ENCODE measurements around the gene UCP2. TPM values are rescaled to one million over a fixed set of nuclear protein-coding genes. Genes with fewer than 3 reads are reported as not detected.

UCP2 gene
- total RNA-seq, 4 donors from 2014 or later: 36.7 to 57.6 (median 39.6) TPM

GRCh38 chr11:73931951-73932350 is 50.7 kb downstream of the UCP2 start:
- no peaks in the 10 kb centered on the region for H3K27me3 ChIP-seq
- H3K4me1 ChIP-seq: peaks cover 0 to 8% (median 0%) of the 10 kb centered on the region in 4 donors
- intact Hi-C loops (cut with DNase I; ENCODE audit: low total_unique reads) (no loop called here), in situ Hi-C loops (cut with MboI; ENCODE audit: low pct_ligation_motif_present in 1 of 4, low pct_unique_long_range_greater_than_20kb in 1 of 4, low sequenced_read_pairs in 3 of 4) (no loop called here)
- no peaks in the 10 kb centered on the region for H3K9me3 ChIP-seq
- peak; percentile 56 for DNase-seq
- WGBS, 2 donors (ENCODE audit: low coverage in 1 of 2): 80% methylated on average over 6 of the region's 6 CpGs; no CpG with 5 or more reads in 1 of the 2 donors
- no peak overlapping the region for H3K27ac ChIP-seq
- H3K36me3 ChIP-seq: peaks cover 0 to 16% (median 6%) of the 10 kb centered on the region in 4 donors
- TF ChIP-seq POLR2AphosphoS5 (IDR thresholded peaks at IDR 0.05): no peak
- TF ChIP-seq EP300 (IDR thresholded peaks at IDR 0.05; ENCODE audit: low read depth): no peak
- no peak for TF ChIP-seq CTCF (IDR thresholded peaks at IDR 0.05)
- TF ChIP-seq POLR2A (IDR thresholded peaks at IDR 0.05): no peak
- H3K4me3 ChIP-seq: no peak overlapping the region

DNA sequence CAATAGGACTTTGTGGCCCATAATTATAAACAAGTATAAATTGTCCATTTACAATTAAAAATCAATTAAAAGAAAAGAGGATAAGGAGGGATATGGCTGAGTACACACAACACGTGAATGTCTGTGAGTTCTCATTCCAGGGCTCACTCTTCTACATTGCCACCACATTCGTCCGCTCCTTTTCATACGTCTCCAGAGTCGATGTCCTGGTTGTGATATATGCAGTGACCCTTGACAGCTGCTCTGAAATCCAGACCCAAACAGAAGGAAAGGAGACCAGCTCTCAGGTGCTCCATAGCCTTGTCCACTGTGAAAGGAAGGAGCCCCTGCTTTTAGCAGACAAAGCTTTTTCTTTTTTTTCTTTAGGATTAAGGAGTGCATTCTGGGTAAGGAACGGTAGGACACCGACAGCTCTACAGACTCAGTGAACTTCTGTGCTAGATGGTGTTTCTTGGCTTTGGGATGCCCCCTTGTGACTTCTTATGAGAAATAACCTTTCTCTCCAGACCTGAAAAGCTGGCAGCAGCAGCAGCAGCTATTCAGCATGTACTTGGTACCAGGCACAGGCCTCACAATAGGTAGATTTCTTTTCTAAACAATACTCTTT is 51.5 kb downstream of the UCP2 start:
- in situ Hi-C loops (cut with MboI; ENCODE audit: low pct_ligation_motif_present in 1 of 4, low pct_unique_long_range_greater_than_20kb in 1 of 4, low sequenced_read_pairs in 3 of 4): no loop called here
- H3K9me3 ChIP-seq: no peaks in the 10 kb centered on the region
- no peaks in the 10 kb centered on the region for H3K27me3 ChIP-seq
- peaks cover 0 to 16% (median 8%) of the 10 kb centered on the region in 4 donors for H3K36me3 ChIP-seq
- no peak for DNase-seq
- H3K4me1 ChIP-seq: peaks cover 0 to 8% (median 0%) of the 10 kb centered on the region in 4 donors
- intact Hi-C loops (cut with DNase I; ENCODE audit: low total_unique reads): no loop called here
- H3K27ac ChIP-seq: no peak overlapping the region
- H3K4me3 ChIP-seq: no peak overlapping the region
- TF ChIP-seq CTCF (IDR thresholded peaks at IDR 0.05) (peak in 1 of 5 experiments; percentile 20), EP300 (IDR thresholded peaks at IDR 0.05; ENCODE audit: low read depth) (no peak)
- 69 to 89% methylated on average over 5 to 7 of the region's 7 CpGs for WGBS, 2 donors (ENCODE audit: low coverage in 1 of 2)

DNA sequence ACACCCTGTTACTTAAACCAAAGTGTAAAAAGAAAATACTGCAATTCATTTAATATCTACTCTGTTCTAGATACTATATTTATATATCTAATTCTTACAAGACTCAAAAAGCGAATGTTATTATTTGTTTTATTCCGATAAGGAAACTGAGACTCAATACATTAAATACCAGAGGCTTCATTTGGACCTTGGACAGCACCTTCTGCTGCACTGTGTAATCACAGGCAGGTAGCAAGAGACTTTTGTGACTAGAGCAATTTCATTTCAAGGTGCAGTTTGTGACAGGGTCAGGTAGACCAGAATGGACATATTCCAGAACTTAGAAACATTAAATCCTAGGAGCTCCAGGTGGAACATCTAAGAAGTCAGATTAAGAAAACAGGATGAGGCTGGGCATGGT is 53.3 kb downstream of the UCP2 start:
- Histone ChIP-seq H3K4me3 (no peak overlapping the region), H3K36me3 (peaks cover 0 to 31% (median 9%) of the 10 kb centered on the region in 4 donors), H3K4me1 (peaks cover 0 to 8% (median 0%) of the 10 kb centered on the region in 4 donors), H3K27me3 (no peaks in the 10 kb centered on the region), H3K9me3 (no peaks in the 10 kb centered on the region), H3K27ac (no peak overlapping the region)
- intact Hi-C loops (cut with DNase I; ENCODE audit: low total_unique reads): no loop called here
- in situ Hi-C loops (cut with MboI; ENCODE audit: low pct_ligation_motif_present in 1 of 4, low pct_unique_long_range_greater_than_20kb in 1 of 4, low sequenced_read_pairs in 3 of 4): no loop called here
- 97% methylated on average over 2 of the region's 2 CpGs; no CpG with 5 or more reads in 1 of the 2 donors for WGBS, 2 donors (ENCODE audit: low coverage in 1 of 2)
- DNase-seq: no peak
- TF ChIP-seq POLR2AphosphoS5 (IDR thresholded peaks at IDR 0.05): no peak
- TF ChIP-seq CTCF (IDR thresholded peaks at IDR 0.05): no peak
- TF ChIP-seq POLR2A (IDR thresholded peaks at IDR 0.05): no peak
- no peak for TF ChIP-seq EP300 (IDR thresholded peaks at IDR 0.05; ENCODE audit: low read depth)

Other genes with a start within 250 kb of the UCP2 start
- 100 to 1,000 TPM in 3 of 4 donors, 10 to 100 TPM in 1; 49.0 to 232 (median 206) TPM for gene RAB6A, start 221.8 kb downstream of the UCP2 start, total RNA-seq
- gene MRPL48, start 195.0 kb downstream of the UCP2 start, total RNA-seq: 10 to 100 TPM in 3 of 4 donors, not detected in 1; 10.5 to 21.1 (median 21.0) TPM
- gene COA4, start 106.0 kb downstream of the UCP2 start, total RNA-seq: 10 to 100 TPM; 26.3 to 92.8 (median 74.4) TPM
- gene PAAF1, start 105.8 kb downstream of the UCP2 start, total RNA-seq: 10 to 100 TPM in 2 of 4 donors, 1 to 10 TPM in 1, under 1 TPM in 1; 0.37 to 10.5 (median 6.4) TPM
- not detected for gene DNAJB13, start 31.8 kb downstream of the UCP2 start, total RNA-seq
- 1 to 10 TPM; 1.3 to 7.6 (median 3.1) TPM for gene UCP3, start 26.2 kb upstream of the UCP2 start, total RNA-seq
- gene C2CD3, start 188.2 kb upstream of the UCP2 start, total RNA-seq: 10 to 100 TPM; 22.2 to 52.5 (median 37.4) TPM
- 10 to 100 TPM; 21.3 to 33.7 (median 22.4) TPM for gene PPME1, start 188.4 kb upstream of the UCP2 start, total RNA-seq

Measured in transverse colon (tissue), 4 donors.